IPS DF 4.7 (cell line): Measurements from ENCODE around the gene MBOAT7.
"Not testable (repeated sequence)": the region's sequence is repeated elsewhere in the genome, so short reads cannot be mapped to it uniquely, and the experiment has no call there.

Experiments
- DNase-seq: peaks from one replicate; pipeline ENCODE4 v3.0.0-alpha.2; 2013; ENCODE audit warnings: low spot score; ENCODE audit errors: extremely low read depth

MBOAT7 gene

GRCh38 chr19:54189735-54190502, 539 bp upstream of the MBOAT7 start:
- DNase-seq = peak; percentile 99

DNA sequence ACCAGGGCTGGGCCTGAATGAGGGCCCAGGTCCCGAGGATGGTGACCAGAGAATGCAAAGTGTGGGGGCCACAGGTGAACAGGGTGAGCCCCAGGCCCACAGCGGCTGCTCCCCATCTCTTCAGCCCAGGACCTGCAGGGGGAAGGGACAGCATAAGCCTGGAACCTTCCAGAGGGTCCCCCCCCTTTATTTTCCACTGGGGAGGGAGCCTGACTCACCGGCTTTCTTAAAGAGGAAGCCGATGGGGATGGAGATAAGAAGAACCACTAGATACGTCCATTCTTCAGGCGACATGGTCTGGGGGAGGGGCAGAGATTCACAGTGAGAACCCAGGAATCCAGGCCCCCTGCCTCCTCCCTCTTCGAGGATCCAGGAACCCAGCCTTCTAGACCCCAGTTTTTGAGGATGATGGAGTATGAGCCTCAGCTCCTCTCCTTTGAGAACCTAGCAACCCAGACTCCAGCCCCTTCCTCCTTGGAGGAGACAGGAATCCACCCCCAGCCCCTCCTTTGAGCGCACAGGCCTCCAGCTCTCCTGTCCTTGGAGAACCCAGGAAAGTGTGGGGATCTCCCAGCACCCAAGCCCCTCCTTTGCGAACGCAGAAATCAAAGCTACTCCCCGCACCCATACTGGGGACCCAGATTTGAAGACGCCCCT, 1.0 kb downstream of the MBOAT7 start:
- no peak for DNase-seq

DNA sequence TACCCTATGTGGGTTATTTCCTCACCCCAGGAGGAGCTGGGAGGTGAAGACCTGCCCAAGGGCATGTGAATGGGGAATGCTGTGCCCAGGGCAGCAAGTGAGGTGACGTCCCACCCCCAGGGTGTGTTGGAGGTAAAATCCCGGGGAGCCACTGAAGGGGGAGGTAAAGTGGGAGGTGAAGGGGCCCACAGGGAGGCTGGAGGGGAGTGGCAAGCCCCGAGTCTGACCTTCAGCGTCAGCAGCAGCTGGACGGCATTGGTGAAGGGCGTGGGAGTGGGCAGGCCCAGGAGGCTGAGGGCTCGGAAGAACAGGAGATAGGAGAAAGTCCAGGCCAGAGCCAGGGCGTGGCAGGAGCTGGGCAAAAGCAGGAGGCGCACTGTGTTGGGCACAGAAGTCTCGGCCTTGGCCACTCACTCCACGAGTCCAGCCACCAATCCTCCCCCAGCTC, 2.4 kb downstream of the MBOAT7 start:
- DNase-seq = no peak

DNA sequence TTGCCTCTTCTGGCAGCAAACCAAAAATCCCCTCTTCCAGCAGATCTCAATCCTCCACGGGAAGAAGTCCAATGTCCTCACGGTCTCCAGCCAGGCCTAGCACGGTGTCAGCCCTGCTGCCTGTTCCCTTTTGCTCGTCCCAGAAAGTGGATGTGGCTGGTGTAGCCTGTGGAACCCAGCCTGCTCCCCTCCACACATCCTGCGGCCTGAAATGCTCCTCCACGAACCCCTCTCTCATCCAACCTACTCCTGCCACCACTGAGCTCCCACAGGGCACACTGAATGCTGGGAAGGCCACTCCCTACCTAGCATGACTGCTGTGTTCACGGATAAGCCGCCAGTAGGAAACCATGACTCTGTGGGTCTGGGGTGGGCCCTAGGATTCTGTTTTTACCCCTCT, 3.0 kb downstream of the MBOAT7 start:
- no peak for DNase-seq

GRCh38 chr19:54183431-54183830, 5.9 kb downstream of the MBOAT7 start:
- no peak for DNase-seq

DNA sequence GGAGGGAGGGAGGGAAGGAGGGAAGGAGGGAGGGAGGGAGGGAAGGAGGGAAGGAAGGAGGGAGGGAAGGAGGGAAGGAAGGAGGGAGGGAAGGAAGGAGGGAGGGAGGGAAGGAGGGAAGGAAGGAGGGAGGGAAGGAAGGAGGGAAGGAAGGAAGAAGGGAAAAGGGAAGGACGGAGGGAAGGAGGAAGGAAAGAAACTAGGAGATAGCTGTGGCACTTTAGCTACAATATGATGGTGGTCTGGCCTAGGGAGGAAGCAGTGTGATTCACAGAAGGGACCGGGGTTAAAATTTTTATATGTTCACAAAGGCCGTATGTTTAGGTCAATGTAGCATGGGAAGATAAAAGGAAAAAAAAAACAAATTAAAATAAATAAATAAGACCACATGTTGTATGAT, 7.5 kb downstream of the MBOAT7 start:
- DNase-seq = not testable (repeated sequence)

DNA sequence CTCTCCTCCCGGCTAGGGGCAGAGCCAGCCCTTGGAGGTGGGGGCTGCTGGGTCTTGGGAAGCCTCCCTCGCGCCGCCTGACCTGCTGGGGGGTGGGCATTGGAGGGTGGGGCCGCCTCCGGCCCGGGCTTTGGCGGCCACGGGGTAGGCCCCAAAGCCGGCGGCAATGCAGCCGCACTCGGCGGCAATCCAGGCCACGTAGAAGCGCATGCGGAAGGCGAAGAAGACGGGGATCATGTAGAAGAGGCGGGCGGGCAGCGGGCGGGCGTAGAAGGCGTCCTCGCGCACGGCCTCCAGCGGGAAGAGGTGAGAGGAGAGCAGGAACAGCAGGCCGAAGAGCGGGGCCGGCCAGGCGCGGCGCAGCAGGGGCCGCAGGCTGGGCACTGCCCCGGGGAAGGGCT, 8.7 kb downstream of the MBOAT7 start:
- DNase-seq = no peak

- DNase-seq = no peak
These were observed 9.4 kb downstream of the MBOAT7 start for GRCh38 chr19:54179921-54180461.

- no peak for DNase-seq
These were observed 10.0 kb downstream of the MBOAT7 start for GRCh38 chr19:54179262-54179852.

DNA sequence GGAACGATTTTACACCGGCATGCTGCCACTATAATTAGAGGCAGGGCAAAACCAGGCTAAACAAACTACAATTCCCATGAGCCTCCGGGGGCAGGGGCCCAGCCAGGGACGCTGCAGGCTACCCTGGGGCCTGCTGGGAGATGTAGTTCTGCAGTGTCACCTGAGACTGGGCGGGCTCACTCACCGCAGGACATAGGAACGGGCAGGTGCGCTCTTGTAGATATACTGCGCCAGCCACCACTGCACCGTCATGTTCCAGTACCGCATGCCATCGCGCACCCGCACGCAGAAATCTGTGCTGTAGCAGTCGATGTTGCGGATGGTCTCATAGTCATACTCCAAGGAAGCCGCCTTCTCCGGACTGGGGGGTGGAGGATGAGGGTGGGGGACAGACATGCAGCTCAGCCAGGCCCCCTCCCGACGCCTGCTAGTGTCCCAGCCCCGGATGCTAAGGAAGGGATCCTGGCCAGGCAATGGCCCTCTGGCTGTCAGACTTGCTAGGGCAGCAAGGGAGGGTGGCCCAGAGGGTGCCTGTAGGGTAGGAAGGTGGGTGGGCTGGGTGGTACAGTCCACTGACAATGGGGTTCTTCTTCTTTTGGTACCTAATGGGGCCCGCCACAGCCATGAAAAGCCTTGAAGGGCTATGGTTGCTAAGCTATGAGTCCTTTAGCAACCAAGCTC, 10.7 kb downstream of the MBOAT7 start:
- no peak for DNase-seq

DNA sequence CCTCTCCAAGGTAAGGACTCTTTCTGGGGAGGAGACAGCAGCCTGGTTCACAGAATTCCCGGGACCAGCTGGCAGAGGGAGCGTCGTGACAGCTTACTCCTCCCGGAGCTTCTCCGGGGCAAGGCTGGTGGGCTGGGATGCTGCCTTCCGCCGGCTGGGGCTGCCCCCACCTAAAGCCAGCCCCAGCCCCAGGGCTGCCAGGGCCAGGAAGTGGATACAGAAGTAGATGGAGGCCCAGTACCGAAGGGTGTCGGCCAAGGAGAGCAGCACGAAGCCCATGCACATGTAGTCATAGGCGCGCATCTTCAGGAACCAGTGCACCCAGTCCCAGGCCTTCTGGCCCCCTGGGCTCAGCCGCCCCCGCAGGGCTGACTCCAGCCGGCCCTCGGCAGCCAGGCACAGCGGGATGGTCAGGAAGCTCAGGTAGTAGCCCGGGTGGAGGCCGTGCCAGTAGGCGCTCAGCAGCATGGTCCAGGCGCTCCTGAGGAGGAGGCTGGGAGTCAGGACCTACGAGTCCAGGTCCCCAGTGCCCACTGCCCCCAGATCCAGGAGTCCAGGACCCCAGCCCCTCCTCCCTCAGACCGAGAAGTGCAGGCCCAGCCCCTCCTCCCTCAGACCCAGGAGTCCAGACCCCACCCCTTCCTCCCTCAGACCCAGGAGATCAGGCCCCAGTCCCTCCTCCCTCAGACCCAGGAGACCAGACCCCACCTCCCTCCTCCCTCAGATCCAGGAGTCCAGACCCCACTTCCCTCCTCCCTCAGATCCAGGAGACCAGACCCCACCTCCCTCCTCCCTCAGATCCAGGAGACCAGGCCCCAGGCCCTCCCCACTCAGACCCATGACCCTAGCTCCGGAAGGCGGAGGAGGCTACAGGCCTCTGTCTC, 15.2 kb downstream of the MBOAT7 start:
- no peak for DNase-seq

DNA sequence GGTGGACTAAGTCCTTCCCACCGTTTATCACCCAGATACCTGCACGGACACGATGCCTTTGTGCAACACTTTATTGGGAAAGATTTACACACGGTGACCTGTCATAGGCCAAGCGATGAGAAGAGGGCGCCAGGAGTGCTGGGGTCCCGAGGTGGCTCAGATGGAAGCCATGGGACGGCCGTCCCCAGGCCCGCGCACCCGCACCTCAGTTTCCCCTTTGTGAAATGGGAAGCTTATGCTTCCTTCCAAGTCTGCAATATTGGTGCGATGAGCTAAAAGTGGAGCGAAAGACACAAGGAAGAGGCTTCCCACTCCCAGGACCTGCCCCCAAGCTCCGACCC, 16.1 kb downstream of the MBOAT7 start:
- DNase-seq = no peak

DNA sequence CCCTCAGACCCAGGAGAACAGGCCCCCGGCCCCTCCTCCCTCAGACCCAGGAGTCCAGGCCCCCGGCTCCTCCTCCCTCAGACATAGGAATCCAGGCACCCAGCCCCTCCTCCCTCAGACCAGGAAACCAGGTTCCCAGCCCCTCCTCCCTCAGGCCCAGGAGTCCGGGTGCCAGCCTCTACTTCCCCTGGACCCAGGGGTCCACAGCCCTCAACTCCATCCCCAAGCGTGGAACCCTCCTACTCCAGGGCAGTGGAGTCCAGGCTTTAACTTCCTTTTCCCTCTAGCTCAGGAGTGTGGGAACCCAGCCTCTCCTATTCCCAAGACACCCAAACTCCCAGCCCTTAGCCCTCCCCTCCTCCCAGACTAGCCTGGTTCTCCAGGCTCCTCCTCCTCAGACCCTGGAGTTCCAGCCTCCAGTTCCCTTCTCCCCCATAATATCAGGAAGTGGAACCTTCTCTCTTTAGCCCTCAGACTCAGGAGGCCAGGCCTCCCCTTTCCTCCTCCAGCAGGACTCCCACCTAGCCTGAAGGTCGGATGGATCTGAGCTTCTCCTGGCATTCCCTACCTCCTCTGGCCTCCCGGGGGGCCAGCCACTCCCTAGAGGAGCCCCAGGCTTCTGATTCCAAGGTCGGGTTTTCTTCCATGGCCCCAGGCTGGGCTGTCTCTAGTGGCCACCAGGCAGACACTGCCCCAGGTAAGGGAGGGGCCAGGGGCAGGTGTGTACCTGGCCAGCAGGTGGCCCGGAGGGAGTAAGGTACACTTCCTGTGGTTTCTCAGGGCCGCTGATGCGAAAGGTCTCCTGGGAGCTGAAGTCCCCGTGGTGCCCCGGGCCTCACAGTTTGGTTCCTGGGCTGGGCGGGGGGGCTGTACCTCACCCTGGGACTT, 16.7 kb downstream of the MBOAT7 start, which contains the start of gene TMC4:
TSS of gene TMC4 (minus strand) at position 690 of the 888 bp plus-strand sequence. CDS start at position 647, 43 bp downstream.
- DNase-seq = no peak

- DNase-seq = not testable (repeated sequence)
These were observed 17.5 kb downstream of the MBOAT7 start for GRCh38 chr19:54171736-54172431.

GRCh38 chr19:54169149-54169740, 20.1 kb downstream of the MBOAT7 start:
- DNase-seq = no peak

DNA sequence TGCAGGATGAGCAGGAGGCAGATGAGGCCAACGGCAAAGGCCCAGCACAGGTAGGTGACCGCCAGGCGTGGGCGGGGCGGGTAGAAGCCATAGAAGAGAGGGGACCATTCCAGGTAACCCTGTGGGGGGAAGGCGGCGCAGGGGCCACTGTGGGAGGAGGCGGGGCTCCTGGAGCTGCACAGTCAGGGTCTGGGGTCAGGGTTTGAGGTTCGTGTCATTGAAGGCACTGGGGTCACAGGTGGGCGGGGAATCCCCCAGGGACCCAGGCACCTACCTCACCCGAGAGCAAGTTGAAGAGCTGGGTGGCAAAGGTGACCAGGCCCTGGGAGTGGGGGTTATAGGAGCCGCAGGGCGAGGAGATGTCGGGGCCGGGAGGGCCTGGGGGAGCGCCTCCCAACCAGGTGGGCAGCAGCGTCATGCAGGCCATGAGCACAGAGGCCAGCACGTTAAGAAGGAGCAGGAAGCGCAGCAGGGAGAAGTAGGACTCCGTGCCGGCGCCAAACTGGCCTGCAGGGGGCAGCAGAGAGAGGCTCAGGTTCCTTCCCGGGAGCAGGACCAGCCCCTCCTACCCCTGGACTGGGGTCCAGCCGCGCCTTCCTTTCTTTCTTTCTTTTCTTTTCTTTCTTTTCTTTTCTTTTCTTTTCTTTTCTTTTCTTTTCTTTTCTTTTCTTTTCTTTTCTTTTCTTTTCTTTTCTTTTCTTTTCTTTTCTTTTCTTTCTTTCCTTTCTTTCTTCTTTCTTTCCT, 21.0 kb downstream of the MBOAT7 start:
- DNase-seq = no peak

DNA sequence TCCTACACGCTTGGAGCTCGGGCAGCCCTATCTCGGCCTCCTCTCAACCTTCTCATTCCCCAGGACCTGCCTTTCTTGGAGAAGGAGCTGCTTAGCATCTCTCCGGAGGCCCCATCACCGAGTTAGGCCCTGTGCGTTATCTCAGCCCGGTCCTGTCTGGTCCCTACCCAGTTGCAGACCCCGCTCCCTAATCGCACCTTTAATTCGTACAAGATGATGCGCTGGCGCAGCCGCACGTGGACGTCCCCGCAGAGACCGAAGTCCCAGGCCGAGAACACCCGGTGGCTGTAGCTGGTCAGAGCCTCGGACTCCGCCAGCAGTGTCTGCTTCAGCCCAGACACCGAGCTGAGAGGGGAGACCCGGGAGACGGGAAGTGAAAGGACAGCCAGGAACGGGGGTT, 24.2 kb downstream of the MBOAT7 start:
- DNase-seq = no peak
